Right atrium auricular region (tissue), 2 donors: Measurements from ENCODE around the gene COPG2. TPM values are rescaled to one million over a fixed set of nuclear protein-coding genes. Genes with fewer than 3 reads are reported as not detected.
"Not testable (repeated sequence)": the region's sequence is repeated elsewhere in the genome, so short reads cannot be mapped to it uniquely, and the experiment has no call there.

ENCODE experiments used
- DNase-seq: peaks from one replicate; pipeline ENCODE4 v3.0.0-alpha.2; 2019; ENCODE audit warnings: low spot score
- H3K27ac ChIP-seq, 2 donors: fragments of 200-600 bp; sonication (generic); 1 replicate in 1 of 2; 2 replicates in 1 of 2; pipeline ENCODE4 v1.5.1; 2016 to 2019
- H3K27me3 ChIP-seq, 2 donors: fragments of 200-600 bp; sonication (generic); one replicate each; pipeline versions ENCODE4 v1.5.1 to v1.6.0; 2017 to 2019
- H3K36me3 ChIP-seq: fragments of 200-600 bp; sonication (generic); one replicate; pipeline ENCODE4 v1.5.1; 2016
- H3K4me1 ChIP-seq, 2 donors: fragments of 200-600 bp; sonication (generic); one replicate each; pipeline versions ENCODE4 v1.5.1 to v1.6.0; 2017 to 2019
- H3K4me3 ChIP-seq, 2 donors: fragments of 200-600 bp; sonication (generic); 1 replicate in 1 of 2; 2 replicates in 1 of 2; pipeline ENCODE4 v1.5.1; 2017 to 2019; ENCODE audit warnings: mild to moderate bottlenecking in 1 of 2, moderate library complexity in 1 of 2
- H3K9me3 ChIP-seq, 2 donors: fragments of 200-600 bp; sonication (generic); one replicate each; pipeline ENCODE4 v1.5.1; 2019
- CTCF ChIP-seq, 2 donors: fragments of 200-600 bp; sonication (generic); IDR thresholded peaks; one replicate each; pipeline ENCODE4 v1.5.1; 2019; ENCODE audit warnings: antibody characterized with exemption in 2 of 2
- total RNA-seq, 2 donors: library from RNA; depleted of rRNA; stranded (reverse); fragments of >200 nt; gene quantifications; one replicate each; pipeline ENCODE4 v1.1.0, GENCODE V29; 2016

The COPG2 gene
- total RNA-seq, 2 donors from 2014 or later: 13.1 to 19.3 TPM

GRCh38 chr7:130611218-130611617 is 57.3 kb downstream of the COPG2 start:
- DNase-seq: no peak
- H3K4me3 ChIP-seq: no peak overlapping the region
- no peak overlapping the region for H3K27ac ChIP-seq
- H3K4me1 ChIP-seq: no peaks in the 10 kb centered on the region
- H3K9me3 ChIP-seq: peaks cover 0 to 9% of the 10 kb centered on the region in 2 donors
- H3K36me3 ChIP-seq: peaks cover 49% of the 10 kb centered on the region
- H3K27me3 ChIP-seq: no peaks in the 10 kb centered on the region
- no peak for TF ChIP-seq CTCF (IDR thresholded peaks at IDR 0.05)

DNA sequence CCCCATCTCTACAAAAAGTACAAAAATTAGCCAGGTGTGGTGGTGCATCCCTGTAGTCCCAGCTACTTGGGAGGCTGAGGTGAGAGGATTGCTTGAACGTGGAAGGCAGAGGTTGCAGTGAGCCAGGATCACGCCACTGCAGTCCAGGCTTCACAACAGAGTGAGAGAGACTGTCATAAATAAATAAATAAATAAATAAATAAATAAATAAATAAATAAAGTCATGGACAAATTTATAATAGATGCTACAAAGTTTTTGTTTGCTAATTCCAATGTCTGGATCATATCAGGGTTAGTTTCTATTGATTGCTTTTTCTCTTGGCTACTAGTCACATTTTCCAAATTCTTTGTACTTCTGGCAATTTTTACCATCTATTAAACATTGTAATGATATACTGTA is 61.5 kb downstream of the COPG2 start:
- H3K36me3 ChIP-seq: peaks cover 40% of the 10 kb centered on the region
- not testable (repeated sequence) for DNase-seq, H3K27me3 ChIP-seq, H3K9me3 ChIP-seq, H3K27ac ChIP-seq, H3K4me3 ChIP-seq, H3K4me1 ChIP-seq

- H3K27me3 ChIP-seq: no peaks in the 10 kb centered on the region
- no peak overlapping the region for H3K27ac ChIP-seq
- no peak for DNase-seq
- H3K4me3 ChIP-seq: no peak overlapping the region
- peaks cover 0 to 9% of the 10 kb centered on the region in 2 donors for H3K9me3 ChIP-seq
- TF ChIP-seq CTCF (IDR thresholded peaks at IDR 0.05): no peak
- peaks cover 31% of the 10 kb centered on the region for H3K36me3 ChIP-seq
- no peaks in the 10 kb centered on the region for H3K4me1 ChIP-seq
Observed at GRCh38 chr7:130606161-130606560, 62.4 kb downstream of the COPG2 start.

GRCh38 chr7:130598056-130598455 is 70.5 kb downstream of the COPG2 start:
- H3K27me3 ChIP-seq: no peaks in the 10 kb centered on the region
- H3K9me3 ChIP-seq: no peaks in the 10 kb centered on the region
- DNase-seq: no peak
- no peak overlapping the region for H3K4me3 ChIP-seq
- H3K27ac ChIP-seq: no peak overlapping the region
- H3K4me1 ChIP-seq: no peaks in the 10 kb centered on the region
- no peaks in the 10 kb centered on the region for H3K36me3 ChIP-seq
- no peak for TF ChIP-seq CTCF (IDR thresholded peaks at IDR 0.05)

DNA sequence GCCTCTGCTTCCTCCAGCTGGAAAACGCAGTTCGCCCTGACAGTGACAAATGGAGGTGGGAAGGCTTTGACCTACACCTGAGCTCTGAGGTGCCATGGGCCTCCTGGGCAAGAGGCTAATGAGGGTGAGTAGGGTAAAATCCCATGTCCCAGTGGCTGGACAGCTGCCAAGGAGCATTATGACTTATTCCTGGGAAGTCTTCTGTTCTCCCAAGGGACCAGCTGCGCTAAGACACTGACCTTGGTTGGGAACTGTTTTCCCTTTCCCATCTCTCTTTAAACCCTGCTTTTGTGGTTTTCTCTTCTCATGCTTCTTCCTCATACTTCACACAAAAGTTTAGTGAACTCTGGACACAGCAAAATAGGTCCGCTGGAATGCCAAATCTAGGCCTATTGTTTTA is 72.6 kb downstream of the COPG2 start:
- no peak for TF ChIP-seq CTCF (IDR thresholded peaks at IDR 0.05)
- no peaks in the 10 kb centered on the region for H3K9me3 ChIP-seq
- H3K4me3 ChIP-seq: no peak overlapping the region
- DNase-seq: no peak
- no peaks in the 10 kb centered on the region for H3K4me1 ChIP-seq
- no peak overlapping the region for H3K27ac ChIP-seq
- H3K27me3 ChIP-seq: no peaks in the 10 kb centered on the region
- H3K36me3 ChIP-seq: no peaks in the 10 kb centered on the region

- no peaks in the 10 kb centered on the region for H3K27me3 ChIP-seq
- TF ChIP-seq CTCF (IDR thresholded peaks at IDR 0.05): no peak
- H3K27ac ChIP-seq: no peak overlapping the region
- no peak for DNase-seq
- no peaks in the 10 kb centered on the region for H3K36me3 ChIP-seq
- no peak overlapping the region for H3K4me3 ChIP-seq
- H3K4me1 ChIP-seq: no peaks in the 10 kb centered on the region
- H3K9me3 ChIP-seq: no peaks in the 10 kb centered on the region
Observed at GRCh38 chr7:130593033-130593432, 75.5 kb downstream of the COPG2 start.

DNA sequence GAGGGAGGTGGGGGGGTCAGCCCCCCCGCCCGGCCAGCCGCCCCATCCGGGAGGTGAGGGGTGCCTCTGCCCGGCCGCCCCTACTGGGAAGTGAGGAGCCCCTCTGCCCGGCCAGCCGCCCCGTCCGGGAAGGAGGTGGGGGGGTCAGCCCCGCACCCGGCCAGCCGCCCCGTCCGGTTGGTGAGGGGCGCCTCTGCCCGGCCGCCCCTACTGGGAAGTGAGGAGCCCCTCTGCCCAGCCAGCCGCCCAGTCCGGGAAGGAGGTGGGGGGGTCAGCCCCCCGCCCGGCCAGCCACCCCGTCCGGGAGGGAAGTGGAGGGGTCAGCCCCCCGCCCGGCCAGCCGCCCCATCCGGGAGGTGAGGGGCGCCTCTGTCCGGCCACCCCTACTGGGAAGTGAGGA is 77.1 kb downstream of the COPG2 start:
- DNase-seq, H3K36me3 ChIP-seq, H3K4me3 ChIP-seq, H3K4me1 ChIP-seq, H3K27ac ChIP-seq, H3K27me3 ChIP-seq, H3K9me3 ChIP-seq: not testable (repeated sequence)

DNA sequence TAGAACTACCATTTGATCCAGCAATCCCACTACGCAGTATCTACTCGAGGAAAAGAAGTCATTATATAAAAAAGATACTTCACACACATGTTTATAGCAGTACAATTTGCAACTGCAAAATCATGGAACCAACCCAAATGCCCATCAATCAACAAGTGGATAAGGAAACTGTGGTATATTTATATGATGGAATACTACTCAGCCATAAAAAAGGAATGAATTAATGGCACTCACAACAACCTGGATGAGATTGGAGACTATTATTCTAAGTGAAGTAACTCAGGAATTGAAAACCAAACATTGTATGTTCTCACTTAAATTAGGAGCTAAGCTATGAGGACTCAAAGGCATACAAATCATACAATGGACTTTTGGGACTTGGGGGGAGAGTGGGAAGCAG is 82.6 kb downstream of the COPG2 start:
- not testable (repeated sequence) for H3K27ac ChIP-seq, DNase-seq, H3K27me3 ChIP-seq, H3K4me3 ChIP-seq, H3K4me1 ChIP-seq, H3K9me3 ChIP-seq, H3K36me3 ChIP-seq

DNA sequence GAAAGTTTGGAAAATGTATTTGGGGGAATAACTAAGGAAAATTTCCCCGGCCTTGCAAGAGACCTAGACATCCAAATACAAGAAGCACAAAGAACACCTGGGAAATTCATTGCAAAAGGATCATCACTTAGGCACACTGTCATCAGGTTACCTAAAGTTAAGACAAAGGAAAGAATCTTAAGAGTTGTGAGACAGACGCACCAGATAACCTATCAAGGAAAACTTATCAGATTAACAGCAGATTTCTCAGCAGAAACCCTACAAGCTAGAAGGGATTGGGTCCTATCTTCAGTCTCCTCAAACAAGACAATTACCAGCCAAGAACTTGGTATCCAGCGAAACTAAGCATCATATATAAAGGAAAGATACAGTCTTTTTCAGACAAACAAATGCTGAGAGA is 93.4 kb downstream of the COPG2 start:
- H3K36me3 ChIP-seq: not testable (repeated sequence)

GRCh38 chr7:130570144-130570543 is 98.4 kb downstream of the COPG2 start:
- H3K4me3 ChIP-seq, DNase-seq, H3K36me3 ChIP-seq, H3K27ac ChIP-seq, H3K4me1 ChIP-seq, H3K27me3 ChIP-seq: not testable (repeated sequence)
- peaks cover 0 to 20% of the 10 kb centered on the region in 2 donors for H3K9me3 ChIP-seq

More for the DNA sequence above, 93.4 kb downstream of the COPG2 start:
- not testable (repeated sequence) for H3K4me3 ChIP-seq, H3K9me3 ChIP-seq, H3K27me3 ChIP-seq, DNase-seq, H3K4me1 ChIP-seq, H3K27ac ChIP-seq
